SW480 (cell line): ENCODE data around the gene RNF169.
"Not testable (repeated sequence)": the region's sequence is repeated elsewhere in the genome, so short reads cannot be mapped to it uniquely, and the experiment has no call there.

Experiments
- DNase-seq: peaks from one replicate; pipeline ENCODE4 v3.0.0-alpha.2; 2016; ENCODE audit warnings: low spot score

RNF169 gene

DNA sequence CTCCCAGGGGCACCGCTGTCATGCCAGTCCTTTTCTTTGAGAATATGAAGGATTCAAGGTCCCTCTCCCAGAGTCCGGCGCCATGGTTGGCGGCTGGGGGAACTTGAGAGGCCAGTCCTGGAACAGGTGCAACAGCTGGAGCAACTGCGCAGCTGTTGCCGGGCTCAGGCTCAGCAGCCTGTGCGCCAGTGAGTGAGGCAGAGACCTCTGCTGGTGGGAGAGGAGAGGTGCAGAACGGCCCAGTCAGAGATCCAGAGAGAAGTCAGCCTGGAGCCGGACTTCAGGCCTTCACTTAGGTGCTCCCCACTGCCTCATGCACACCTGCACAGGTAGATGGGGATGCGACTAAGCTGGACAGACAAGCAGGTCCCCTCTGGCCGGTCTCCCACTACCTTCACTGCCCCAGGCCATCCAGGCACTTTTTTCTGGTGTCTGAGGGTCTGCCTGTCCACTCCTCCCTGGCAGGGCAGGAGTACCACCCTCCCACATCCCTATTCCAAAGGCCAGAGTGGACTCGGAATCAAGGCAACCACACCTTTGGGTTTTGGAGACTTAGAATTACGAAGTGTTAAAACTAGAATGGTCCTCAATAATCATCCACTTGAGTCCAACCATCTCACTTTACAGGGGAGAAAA, 22.0 kb upstream of the RNF169 start:
- DNase-seq: peak; percentile 79

DNA sequence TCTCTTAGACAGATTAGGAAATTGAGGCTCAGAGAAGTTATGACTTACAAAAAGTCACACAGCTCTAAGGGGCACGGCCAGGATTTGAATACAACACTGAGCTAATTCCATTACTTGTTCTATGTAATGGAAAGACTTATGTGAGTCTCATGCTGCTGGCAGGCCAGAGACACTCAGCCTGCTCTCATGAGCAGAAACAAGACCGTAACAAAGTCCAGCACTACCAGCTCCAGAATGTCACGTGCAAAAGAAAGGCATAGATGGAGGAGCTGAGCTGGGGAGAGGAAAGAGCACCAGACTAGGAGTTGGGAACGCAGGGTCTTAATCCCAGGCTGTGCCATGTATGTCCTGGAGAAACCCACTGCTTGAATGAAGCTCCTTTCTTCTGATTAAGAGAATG, 19.3 kb upstream of the RNF169 start:
- DNase-seq: no peak

DNA sequence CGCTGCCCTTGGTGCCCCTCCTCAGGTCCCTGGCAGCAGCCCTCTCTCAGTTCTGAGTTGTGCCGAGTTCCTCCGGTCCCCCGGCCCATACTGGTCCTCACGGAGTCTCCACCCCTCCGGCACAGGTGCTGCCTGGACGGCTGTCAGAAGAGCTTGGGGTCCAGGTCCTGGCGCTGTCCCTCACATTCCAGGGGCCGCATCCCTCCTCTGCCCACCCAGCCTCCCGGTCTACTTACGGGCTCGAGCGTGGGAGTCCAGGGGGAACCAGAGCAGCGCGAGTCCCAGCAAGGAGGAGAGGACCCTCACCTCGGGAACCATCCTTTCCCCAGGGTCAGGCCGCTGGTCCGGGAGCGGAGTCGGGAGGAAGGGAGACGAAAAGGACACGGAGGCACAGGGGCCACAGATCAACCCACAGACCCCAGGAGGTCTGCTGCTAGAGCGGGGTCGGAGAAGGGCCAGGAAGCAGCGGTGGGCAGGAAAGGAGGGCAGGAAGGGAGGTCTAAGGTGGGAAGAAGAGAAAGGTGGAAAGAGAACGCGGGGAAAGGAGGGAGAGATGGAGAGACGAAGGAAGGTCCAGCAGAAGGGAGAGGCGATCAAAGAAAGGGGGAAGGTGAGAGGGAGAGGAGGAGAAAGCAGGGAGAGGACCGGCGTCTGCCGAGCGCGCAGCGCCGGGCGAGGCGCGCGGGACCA, 17.9 kb upstream of the RNF169 start:
- DNase-seq: no peak

DNA sequence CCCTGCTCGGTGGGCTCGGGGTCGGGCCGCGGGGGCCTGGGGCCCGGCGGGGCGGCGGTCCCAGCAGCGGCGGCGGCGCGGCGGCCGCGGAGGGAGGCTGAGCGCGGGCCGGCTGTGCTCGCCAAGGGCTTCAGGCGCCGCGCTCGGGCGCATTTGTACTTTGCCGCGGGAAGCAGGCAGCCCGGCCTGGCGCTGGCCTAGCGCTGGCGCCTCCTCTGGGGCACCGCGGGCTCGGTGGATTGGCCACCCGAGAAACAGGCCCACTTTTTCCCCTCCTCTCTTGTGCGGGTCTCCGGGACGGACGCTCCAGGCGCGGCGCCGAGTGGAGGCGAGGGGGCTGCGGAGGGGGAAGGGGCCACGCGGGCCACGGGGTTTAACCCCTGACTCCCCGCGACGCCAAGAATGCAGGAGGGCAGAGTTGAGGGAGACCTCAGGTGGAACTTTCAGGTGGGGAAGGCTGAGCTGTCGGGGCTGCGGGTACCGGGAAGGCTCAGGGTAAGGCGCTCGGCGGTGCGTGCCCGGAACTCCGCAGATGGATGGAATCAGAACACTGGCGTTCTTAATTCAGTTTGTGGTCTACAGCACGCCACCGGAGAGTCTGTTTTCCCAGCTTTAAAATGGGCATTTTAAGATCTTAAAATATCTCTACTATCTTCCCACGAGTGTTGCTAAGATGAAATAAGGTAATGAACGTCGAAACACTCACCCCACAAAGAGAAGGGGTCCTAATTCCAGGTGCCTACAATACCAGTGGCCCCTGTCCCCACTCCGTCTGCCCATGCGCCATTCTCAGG, 17.2 kb upstream of the RNF169 start, which contains the start of gene CHRDL2:
CHRDL2 (minus strand) TSS at position 126 of the 794 bp plus-strand sequence. CDS start 538 bp downstream, outside the sequence.
- DNase-seq: no peak

DNA sequence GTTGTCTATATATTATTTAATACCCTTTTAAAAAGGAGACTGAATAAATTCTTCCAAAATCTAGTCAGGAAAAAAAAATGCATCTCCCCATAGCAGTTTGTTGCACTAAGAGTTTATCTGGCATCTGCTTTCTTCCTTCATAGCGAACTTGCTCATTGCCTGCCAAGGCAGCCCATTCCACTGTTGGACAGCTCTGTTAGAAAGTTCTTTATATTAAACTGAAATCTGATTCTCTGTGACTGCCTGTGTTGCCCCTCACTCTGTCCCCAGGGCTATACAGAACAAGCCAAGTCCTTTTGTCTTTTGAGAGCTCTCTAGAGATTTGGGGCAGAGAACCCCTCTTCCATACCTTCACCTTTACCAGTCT, 14.1 kb upstream of the RNF169 start:
- DNase-seq: no peak

DNA sequence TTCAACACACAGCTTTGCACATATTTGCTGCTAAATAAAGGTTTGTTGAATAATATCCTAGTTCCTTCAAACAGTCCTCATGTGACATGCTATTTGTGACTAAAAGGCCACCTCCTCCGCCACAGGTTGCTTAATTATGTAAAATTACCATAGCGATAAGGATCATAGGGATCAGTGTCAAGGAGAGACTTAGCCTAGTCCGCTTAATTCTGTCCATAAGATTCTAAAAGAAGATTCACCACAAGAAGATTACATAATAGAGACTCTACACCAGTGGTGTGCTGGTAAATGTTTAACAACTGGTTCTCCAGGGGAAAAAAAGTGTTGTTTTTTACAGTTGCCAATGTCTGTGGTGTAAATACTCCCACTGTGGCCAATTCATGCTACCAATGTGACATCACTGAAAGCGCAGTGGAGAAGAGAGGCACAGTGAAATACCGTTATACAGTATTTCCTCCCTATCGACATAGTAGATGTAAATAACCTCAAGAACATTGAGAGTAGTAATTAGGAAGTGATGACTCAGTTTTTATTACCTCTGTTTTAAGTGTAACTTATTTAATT, 13.2 kb upstream of the RNF169 start:
- DNase-seq: no peak

DNA sequence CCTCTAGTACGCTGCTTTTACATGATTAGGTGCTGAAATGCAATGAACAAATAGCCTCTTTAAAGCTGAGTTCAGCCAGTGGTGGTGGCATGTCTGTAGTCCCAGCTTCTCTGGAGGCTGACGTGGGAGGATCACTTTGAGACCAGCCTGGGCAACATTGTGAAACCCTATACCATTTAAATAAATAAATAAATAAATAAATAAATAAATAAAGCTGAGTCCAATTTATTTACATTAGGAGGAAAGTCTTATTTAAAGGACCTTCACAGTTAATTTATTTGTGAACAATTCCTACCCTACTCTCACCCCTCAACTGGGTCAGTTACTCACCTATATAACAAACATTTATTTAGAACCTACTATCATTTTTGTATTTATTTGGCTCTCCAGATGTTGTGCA, 12.6 kb upstream of the RNF169 start:
- DNase-seq: no peak

DNA sequence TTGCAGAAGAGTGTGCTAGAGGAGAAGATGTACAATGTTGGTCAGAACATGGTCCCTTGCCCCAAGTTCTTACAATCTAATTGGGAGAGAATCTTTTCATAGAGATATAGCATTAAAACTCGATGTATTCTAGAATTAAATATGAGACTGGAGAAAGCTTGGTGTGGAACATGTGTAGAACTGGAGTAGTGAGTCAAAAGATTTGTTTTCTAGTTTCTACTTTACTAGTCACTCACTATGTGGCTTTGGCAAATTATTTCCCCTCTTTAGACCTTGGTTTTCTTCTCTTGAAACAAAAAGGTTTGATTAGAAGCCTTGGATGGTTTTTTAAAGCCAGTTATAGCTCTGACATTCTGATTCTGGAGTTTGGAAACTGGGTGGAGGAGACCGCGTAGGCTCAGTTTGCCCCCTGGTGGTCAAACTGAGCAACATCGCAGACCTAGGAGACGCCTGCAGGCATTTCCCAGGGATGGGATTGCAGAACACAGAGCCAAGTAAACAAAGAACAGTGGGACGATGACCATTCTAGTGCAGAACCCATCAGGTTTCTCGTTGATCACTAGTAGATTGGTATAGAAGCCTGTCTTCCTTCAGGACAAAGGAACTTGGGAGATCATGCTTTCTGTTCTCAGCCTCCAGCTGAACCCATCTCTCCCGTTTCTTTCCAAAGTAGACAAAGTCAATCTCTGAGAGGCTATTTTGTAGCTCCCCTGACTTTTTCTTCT, 8.9 kb upstream of the RNF169 start:
- DNase-seq: peak; percentile 68

DNA sequence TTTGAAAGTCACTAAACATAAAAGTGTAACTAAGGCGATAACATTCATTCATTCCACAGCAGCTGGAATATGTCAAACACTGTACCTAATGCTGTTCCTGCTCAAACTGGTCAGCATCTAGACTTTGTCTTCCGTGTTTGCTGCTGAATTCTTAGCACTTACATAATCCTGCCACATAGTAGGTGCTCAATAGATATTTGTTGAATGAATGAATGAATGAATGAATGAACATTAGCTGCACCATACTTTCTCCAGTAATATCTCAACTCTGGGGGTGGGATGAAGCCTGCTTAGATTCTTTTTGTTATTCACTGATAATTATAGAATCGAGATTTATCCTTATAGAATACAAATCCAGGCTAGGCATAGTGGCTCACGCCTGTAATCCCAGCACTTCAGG, 6.6 kb upstream of the RNF169 start:
- no peak for DNase-seq

DNA sequence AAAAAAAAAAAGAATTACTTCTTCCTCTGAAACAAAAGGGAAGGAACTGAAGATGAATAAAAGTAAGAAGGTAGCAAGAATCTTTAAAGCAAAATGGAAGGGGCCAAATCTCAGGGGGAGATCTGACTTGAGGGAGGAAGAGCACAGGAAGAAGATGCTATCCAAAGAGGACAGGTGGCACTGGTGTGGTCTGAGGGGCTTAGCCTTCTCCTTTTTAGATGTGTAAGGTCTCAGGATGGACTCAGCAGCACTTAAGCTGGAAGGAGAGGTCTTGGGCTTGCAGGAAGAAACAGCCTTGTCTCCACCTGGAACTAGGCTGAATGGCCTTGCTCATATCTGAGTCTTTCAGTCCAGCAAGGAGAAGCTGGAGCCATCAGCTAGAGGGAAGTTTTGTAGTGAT, 5.0 kb upstream of the RNF169 start:
- DNase-seq: no peak

DNA sequence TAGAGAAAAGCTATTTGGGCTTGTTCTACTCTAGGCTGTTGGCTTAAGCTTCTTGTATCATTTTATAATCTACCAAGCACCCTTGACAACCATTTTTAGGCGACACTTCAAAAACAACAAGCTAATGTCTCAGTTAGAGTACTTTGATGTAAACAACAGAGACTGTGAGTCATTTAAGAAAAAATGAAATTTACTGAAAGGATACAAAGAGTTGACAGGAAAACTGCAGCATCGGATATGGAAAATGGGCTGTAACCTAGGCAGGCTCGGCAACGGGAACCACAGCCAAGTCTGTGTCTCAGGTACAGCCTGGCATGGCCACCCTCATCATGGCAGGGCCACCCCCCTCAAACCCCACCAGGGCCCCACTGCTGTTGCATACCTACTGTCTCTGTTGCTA, 4.4 kb upstream of the RNF169 start:
- no peak for DNase-seq

DNA sequence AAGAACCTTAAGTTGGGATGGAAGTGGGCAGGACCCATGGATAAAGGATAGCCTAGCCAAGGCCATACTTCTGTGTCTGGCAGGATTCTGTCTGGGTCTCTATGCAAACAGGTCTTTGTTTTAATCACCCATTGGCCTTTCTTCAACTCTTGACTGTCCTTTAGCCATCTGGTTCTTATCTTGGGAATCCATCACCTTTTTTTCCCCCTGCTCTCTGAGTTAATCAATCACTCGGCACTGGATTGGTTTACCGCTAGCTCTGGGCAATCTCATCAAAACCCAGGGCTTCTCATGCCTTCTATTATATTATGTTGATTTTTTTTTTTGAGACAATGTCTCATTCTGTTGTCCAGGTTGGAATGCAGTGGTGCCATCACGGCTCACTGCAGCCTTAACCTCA, 1.8 kb upstream of the RNF169 start:
- DNase-seq: no peak

DNA sequence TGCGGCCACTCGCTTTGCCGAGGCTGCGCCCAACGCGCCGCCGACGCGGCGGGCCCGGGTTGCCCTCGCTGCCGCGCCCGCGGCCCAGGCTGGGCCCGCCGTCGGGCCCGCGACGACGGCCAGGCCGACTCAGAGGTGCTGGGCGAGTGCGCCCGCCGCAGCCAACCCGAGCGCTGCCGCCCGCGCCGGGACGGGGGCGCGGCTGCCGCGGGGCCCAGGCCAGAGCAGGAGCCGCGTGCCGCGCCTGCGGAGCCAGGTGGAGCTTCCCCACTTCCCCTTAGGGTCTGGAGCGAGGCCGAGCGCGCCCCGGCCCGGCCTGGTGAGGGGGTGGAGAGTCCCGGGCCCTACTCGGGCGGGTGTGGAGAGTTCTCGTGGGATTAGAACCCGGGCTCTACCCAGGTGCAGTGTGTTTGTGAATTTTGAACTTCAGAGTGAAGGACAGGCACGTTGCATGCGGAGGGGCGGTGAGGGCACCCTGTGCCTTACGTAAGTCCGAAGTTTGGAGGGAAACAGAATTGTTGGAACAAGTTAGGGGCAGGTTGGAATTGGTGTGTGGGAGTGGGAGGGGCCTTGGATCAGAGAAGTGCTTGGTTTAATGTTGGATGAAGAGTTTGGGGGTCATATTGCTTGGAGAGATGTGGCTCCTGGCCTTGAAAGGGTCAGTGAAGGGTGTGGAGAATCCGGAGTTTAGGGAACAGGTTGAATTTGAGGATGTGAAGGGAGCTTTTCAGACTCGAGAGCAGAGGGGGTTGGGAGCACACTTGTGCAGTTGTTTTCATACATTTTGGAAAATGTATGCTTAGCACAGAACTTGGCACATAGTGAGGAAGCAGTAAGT, 697 bp downstream of the RNF169 start:
- peak; percentile 54 for DNase-seq

DNA sequence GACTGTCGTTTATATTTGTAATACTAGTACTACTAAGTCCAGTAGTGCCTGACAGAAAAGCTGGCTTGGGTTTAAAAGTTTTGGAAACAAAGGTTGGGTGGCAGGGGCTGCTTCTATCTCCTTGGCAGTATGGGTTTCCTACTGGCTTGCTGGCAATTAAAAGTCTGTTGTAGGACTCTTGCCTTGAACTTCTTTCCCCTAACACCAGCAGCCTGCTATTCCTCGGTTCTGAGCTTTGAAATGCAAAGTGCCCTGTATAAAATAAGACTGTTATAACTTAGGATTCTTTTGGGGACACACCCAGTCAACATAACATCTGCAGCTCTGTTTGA, 1.3 kb downstream of the RNF169 start:
- DNase-seq: no peak

DNA sequence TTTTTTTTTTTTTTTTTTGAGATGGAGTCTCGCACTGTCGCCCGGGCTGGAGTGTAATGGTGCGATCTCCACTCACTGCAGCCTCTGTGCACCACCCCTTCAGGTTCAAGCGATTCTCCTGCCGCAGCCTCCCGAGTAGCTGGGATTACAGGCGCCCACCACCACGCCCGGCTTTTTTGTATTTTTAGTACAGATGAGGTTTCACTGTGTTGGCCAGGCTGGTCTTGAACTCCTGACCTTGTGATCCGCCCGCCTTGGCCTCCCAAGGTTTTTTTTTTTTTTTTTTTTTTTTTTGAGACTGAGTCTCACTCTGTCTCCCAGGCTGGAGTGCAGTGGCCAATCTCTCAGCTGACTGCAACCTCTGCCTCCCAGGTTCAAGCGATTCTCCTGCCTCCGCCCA, 1.9 kb downstream of the RNF169 start:
- DNase-seq: not testable (repeated sequence)

DNA sequence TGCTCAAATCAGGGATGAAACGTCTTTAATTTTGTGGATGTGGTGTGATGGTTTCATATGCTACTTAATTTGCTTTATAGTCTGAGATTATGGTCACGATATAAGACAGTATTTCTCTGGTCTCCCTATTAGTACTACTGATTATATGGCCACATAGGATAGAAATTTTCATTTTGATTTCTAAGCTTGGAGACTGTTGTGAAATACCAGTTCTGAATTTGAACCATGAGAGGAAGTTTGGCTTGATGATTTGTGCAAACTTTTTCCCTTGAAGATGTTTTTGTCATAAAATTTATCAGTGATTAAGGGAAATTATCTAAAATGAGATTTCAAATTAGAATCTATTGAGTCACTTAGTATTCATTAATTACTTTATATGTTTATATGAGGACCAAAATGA, 2.7 kb downstream of the RNF169 start:
- no peak for DNase-seq

DNA sequence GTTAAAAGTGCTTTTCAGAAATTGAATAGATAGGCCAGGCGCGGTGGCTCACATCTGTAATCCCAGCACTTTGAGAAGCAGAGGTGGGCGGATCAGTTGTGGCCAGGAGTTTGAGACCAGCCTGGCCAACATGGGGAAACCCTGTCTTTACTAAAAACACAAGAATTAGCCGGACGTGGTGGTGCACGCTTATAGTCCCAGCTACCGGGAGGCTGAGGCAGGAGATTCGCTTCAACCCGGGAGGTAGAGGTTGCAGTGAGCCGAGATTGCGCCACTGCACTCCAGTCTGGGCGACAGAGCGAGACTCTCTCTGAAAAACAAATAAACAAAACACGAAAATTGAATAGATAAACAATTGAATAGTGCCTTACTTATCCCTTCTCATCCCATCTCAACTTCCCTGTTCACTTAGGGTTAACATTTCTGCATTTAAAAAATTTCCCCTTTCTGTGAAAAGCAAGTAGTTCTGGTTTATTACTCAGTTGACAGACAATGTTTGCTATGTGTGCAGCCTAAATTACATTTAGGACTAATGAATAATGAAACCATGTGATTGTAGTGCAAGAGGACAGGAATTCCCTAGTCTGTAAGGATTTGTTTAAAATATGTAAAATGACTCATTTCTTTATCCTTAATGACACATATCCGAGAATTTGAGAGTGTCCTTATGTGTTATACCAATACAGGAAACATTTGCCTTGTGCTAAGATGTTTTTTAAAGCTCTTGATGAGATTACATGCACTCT, 6.0 kb downstream of the RNF169 start:
- no peak for DNase-seq

DNA sequence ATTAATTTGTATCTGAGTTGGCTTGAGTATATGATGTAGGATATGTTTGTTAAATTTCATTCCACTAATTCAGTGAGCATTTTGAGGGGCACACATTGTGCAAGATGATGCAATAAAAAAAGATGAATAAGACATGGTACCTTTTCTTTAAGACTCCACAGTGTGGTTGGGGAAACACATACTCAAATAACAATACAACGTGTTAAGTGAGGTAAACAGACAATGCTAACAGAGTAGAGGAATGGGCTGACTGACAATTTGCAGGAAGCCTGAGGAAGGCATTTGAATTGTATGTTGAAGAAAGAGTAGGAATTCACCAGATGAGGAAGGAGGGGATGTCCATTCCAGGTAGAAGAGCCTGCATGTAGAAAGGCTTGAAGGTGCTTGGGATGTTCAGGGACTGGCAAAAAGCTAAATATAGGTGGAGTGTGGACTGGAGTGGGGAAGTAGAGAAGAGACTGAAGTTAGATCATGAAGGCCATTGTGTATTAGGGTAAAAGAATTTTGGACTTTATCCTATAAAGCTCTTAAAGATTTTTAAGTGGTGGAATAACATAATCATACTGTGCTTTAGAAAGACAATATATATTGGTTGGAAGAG, 6.8 kb downstream of the RNF169 start:
- DNase-seq: no peak

DNA sequence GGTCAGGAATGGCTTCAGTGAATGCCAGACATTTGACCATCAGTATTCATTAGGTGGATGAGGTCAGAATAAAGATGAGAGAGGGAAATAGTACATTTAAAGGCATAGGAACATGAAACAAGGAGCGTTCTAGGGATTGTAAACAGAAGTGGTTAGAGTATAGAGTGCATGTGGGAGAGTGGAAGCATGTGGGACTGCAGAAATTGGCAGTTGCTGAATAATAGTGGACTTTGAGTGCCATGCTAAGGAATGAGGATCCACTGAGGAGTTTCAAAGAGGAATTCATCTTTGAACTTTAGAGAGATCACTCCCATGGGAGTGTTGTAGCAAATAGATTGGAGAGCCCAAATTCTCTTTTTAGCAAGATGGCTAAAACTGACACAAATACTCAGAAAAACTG, 7.9 kb downstream of the RNF169 start:
- no peak for DNase-seq

DNA sequence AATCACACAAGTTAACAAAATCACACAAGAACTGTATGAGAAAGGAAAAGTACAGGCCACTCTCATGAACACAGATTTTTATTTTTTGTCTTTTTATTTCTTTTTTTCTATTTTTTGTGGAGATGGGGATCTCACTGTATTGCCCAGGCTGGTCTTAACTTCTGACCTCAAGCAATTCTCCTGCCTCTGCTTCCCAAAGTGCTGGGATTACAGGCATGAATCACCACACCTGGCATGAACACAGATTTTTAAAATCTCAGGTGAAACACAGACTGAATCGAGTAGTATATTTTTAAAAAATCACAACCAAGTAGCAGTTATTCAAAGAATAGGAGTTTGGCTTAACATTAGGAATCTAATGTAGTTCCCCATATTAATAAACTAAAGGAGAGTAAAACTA, 18.3 kb downstream of the RNF169 start:
- DNase-seq: no peak
